ENCODE measurements around the gene PYCR2. TPM values are rescaled to one million over a fixed set of nuclear protein-coding genes. Genes with fewer than 3 reads are reported as not detected.
"Not testable (repeated sequence)": the region's sequence is repeated elsewhere in the genome, so short reads cannot be mapped to it uniquely, and the experiment has no call there.

Gene PYCR2
- total RNA-seq, 2 experiments from 2014 or later = 134 to 140 TPM

- ChIA-PET POLR2A (no interaction called here), CTCF (interaction anchor here (1.6 kb wide), 1 partner anchor 10 kb away, joined by 4 read pairs; no protein-coding TSS in a partner anchor)
These were observed 17.6 kb downstream of the PYCR2 start for GRCh38 chr1:225906467-225906866.

- POLR2A ChIA-PET = interaction anchor here (0.6 kb wide), 1 partner anchor 202 kb away, joined by 6 read pairs; no protein-coding TSS in a partner anchor
- CTCF ChIA-PET = interaction anchor here (1.4 kb wide), 1 partner anchor 48 kb away, joined by 3 read pairs; no protein-coding TSS in a partner anchor
These were observed 20.4 kb downstream of the PYCR2 start for GRCh38 chr1:225903623-225904022.

GRCh38 chr1:225899044-225899925 is 24.8 kb downstream of the PYCR2 start:
- ChIA-PET POLR2A (interaction anchor here (0.6 kb wide), 1 partner anchor 15 kb away, joined by 6 read pairs; no protein-coding TSS in a partner anchor), CTCF (interaction anchor here (0.8 to 2.0 kb wide), 4 partner anchors 10 to 424 kb away, joined by 3 to 5 read pairs (median 4); partner anchors contain the start of gene EPHX1)

- CTCF ChIA-PET = interaction anchor here (0.6 to 2.3 kb wide), 9 partner anchors 9 to 422 kb away, joined by 3 to 11 read pairs (median 4); partner anchors contain the start of genes SRP9 and TMEM63A
- POLR2A ChIA-PET = interaction anchor here (0.8 to 2.7 kb wide), 3 partner anchors 15 to 121 kb away, joined by 5 to 22 read pairs (median 6); partner anchors contain the start of genes SRP9 and TMEM63A
These were observed 26.2 kb downstream of the PYCR2 start for GRCh38 chr1:225897595-225898514.

- ChIA-PET POLR2A (interaction anchor here (0.7 to 2.7 kb wide), 4 partner anchors 15 to 120 kb away, joined by 3 to 22 read pairs (median 6); partner anchors contain the start of genes SRP9 and TMEM63A), CTCF (interaction anchor here (0.6 to 2.3 kb wide), 7 partner anchors 10 to 291 kb away, joined by 3 to 11 read pairs (median 3); partner anchors contain the start of genes SRP9 and TMEM63A)
These were observed 27.0 kb downstream of the PYCR2 start for GRCh38 chr1:225896937-225897549.

- ChIA-PET CTCF (interaction anchor here (1.2 to 2.3 kb wide), 5 partner anchors 10 to 64 kb away, joined by 3 to 11 read pairs (median 3); partner anchors contain the start of gene TMEM63A), POLR2A (interaction anchor here (0.7 to 2.7 kb wide), 3 partner anchors 14 to 119 kb away, joined by 3 to 22 read pairs (median 6); partner anchors contain the start of genes SRP9 and TMEM63A)
These were observed 27.6 kb downstream of the PYCR2 start for GRCh38 chr1:225896494-225896893.

GRCh38 chr1:225892307-225892706 is 31.7 kb downstream of the PYCR2 start:
- CTCF ChIA-PET = no interaction called here
- POLR2A ChIA-PET = no interaction called here

- CTCF ChIA-PET = interaction anchor here (0.8 to 1.2 kb wide), 2 partner anchors 10 to 11 kb away, joined by 3 to 4 read pairs; partner anchors contain the start of gene TMEM63A
- POLR2A ChIA-PET = no interaction called here
These were observed 32.6 kb downstream of the PYCR2 start for GRCh38 chr1:225891229-225891972.

GRCh38 chr1:225890346-225891228 is 33.5 kb downstream of the PYCR2 start:
- ChIA-PET CTCF (interaction anchor here (0.8 to 1.7 kb wide), 3 partner anchors 9 to 21 kb away, joined by 3 to 6 read pairs (median 4); partner anchors contain the start of gene TMEM63A), POLR2A (no interaction called here)

- CTCF ChIA-PET = interaction anchor here (1.2 to 1.7 kb wide), 2 partner anchors 8 to 22 kb away, joined by 4 to 6 read pairs; partner anchors contain the start of gene TMEM63A
- POLR2A ChIA-PET = no interaction called here
These were observed 34.3 kb downstream of the PYCR2 start for GRCh38 chr1:225889743-225890142.

- ChIA-PET POLR2A (no interaction called here), CTCF (interaction anchor here (1.7 kb wide), 1 partner anchor 22 kb away, joined by 6 read pairs; no protein-coding TSS in a partner anchor)
These were observed 35.0 kb downstream of the PYCR2 start, which contains the start of gene LEFTY1 for GRCh38 chr1:225888898-225889601. Gene LEFTY1, minus strand, starts transcription at chr1:225889146. Its CDS starts 80 bp downstream, at chr1:225889066.

- ChIA-PET POLR2A (no interaction called here), CTCF (no interaction called here)
These were observed 35.7 kb downstream of the PYCR2 start for GRCh38 chr1:225888289-225888897.

GRCh38 chr1:225887554-225888288 is 36.3 kb downstream of the PYCR2 start:
- CTCF ChIA-PET, POLR2A ChIA-PET: not testable (repeated sequence)

GRCh38 chr1:225887030-225887314 is 37.1 kb downstream of the PYCR2 start:
- ChIA-PET CTCF (no interaction called here), POLR2A (no interaction called here)
